HG02623 (cell line): ENCODE data around the gene PSPN.

Source experiments
- ATAC-seq: cut with Tn5 transposase; IDR thresholded peaks from one replicate; pipeline ENCODE4 v1.9.1; 2021; ENCODE audit warnings: moderate library complexity; ENCODE audit not compliant: unreplicated experiment

PSPN gene, protein sequence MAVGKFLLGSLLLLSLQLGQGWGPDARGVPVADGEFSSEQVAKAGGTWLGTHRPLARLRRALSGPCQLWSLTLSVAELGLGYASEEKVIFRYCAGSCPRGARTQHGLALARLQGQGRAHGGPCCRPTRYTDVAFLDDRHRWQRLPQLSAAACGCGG

DNA sequence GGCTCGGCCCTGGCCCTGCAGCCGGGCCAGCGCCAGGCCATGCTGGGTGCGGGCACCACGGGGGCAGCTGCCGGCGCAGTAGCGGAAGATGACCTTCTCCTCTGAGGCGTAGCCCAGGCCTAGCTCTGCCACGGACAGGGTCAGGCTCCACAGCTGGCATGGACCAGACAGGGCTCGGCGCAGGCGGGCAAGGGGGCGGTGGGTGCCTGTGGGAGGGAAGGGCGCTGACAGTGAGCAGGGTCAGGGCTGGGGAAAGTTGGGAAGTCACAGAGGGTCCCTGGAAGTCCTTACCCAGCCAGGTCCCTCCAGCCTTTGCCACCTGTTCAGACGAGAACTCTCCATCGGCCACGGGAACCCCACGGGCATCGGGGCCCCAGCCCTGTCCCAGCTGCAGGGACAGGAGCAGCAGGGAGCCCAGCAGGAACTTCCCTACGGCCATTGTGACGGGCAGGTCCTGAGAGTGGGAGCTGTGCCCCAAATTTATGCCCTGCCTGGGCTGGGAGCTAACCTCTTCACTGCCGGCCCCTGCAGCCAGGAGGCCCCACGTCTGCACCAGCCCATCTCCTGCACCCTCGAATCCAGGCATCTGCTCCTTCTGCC is at the start of gene PSPN:
Gene PSPN, minus strand, starts transcription at position 523 of the 600 bp plus-strand sequence. Its CDS starts 84 bp downstream, at position 439.
- no peak for ATAC-seq

DNA sequence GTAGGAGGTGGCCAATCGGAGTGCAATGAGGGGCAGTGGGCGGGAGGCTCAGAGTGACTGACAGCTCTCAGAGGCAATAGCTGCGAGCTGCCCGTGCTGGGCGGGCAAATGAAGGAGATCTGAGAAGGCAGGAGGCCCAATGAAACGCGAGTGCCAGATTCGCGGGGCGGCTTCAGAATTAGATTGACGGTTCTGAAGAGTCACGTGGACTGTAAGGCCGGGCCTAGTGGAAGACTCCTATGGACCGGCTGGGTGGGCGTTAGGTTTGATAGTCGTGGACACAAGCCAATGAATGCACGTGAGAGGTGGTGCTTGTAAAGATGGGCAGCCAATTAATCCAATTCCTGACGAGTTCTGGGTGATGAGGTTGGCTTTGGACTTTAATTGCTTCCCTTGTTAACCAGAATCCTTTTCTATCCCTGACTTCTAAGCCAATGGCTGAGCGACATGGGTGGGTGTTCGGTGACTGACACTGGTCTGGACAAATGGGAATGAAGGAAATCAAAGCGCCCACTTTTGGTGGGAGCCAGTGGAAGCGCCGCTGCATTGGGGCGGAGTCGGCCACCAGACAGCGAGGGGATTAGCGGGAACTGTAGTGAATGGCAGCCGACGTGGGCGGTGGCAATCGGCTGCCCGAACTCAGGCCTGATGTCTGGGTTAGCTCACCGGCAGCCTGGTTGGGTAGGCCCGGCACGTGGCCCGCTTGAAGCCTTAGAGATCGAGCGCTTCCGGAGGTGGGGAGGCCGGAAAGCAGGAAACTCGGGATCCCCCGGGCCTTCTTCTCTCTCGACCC is 49.4 kb upstream of the PSPN start:
- ATAC-seq: peak; percentile 84

DNA sequence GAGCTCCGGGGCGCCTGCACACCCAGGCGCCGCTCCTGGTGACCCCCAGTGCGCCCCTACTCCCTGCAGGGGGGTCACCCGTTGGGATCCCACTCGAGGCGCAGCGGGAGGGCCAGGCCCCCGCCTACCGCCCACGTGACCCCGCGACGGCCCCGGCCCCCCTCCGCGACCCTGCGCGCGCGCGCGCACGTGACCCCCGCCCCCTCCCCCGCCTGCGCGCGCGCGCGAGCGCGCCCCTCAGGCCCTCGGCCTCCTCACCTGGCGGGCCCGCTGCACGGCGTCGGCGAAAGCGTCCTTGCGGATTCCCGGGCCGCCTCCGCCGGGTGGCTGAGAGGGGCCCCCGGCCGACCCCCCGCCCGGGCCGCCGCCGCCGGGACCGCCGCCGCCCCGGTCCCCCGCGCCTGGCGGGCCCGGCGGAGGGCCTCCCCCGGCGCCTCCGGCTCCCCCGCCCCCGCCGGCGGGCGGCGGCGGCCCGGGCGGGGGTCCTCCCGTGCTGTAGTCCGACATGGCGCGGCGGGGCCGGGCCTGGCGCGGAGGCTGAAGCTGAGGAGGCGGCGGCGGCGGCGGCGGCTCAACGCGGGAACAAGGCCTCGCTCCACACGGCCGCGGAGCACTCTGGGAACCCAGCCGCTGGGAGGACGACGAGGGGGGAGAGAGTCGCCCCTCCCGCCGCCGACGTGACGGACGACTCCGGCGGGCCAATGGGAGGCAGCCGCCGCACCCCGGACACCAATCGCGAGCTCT is 48.6 kb upstream of the PSPN start, which contains the start of gene KHSRP:
Gene KHSRP, minus strand, starts transcription at position 617 of the 744 bp plus-strand sequence. Its CDS starts 110 bp downstream, at position 507.
- no peak for ATAC-seq

DNA sequence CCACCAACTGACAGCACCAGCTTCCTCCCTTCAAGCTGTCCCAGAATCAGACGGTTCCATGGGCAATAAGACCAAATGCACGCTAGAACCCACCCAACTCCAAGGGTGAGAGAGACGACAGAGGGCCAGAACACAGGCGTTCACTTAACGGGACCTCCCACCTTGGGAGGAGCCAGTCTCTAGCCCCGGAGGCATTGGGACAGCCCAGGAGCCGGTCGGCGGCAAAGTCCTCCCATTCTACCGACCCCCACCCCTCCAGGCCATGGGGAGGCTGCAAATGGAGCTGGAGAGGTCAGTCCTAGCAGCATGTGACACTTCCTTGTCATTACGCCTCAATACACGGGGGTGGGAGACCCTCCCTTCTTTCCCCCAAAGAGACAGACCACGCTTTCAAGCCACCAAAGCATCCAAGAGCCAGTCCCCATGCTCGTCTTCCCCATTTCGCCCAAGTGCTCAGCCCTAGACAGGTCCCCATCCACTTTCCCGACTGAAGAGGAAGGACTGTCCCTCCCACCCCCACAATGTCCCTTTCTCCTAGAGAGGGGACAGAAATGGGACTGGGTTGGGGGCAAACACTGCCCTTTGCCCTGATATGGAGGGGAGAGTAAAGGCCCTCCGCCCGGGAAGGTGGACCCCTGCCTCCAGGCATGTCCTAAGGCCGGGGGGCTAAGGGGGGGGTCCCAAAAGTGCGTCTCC is 47.9 kb upstream of the PSPN start:
- no peak for ATAC-seq

DNA sequence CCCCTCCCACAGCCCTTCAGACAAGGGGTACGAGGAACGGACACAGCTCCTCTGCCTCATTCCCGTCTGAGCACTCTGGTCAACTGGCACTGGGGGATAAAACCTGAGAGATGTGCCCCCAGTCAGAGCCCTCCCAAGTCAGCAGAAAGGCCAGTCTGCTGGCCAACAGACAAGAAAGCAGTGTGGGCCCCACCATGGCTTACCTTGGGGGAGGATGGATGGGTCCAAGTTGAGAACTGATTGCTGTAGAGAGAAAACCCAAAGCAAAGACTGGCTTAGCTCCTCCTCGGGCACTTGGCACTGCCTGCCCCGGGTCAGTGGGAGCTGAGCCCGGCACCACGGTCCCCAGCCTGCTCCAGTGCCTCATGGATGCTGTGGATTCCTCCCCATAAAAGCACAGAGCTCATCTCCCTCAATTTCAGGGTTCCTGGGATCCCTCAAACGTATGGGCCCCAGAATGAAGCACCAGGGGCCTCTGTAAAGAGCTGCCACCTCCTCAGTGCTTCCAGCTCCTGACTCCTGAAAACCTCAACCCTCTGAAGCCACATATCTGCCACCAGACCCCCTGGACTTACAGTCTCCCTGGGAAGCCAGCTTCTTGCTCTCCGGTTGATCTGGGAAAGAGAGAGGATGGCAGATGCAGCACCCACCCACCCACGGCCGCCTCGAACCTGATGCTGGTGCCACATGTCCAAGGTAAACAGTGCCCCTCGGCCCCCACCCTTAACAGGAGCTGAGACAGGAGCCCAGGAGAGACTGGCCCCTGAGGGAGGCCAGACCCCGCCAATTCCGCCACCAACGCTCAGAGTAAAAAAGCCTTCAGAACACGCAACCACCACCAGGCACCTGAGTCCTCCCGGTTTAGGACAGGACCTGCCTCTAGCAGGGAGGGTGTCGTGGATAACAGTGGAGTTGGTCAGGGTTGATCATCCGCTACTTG is 45.6 kb upstream of the PSPN start:
- no peak for ATAC-seq

DNA sequence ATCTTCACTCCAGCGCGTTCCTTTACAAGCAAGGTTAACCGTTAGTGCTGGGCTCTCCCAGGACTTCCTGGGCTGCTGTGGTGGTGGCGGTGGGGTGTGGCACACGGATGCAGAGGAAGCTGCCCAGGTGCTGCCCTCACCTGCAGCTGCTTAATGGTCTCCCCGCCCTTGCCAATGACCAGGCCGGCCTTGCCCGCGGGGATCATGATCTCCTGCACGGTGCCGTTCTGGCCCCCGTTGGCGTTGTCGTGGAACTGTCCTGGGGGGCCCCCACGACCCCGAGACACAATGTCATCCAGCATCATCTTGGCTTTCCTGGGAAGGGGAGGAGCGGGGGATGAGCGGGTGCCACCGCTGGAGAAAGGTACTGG is 42.8 kb upstream of the PSPN start:
- no peak for ATAC-seq

DNA sequence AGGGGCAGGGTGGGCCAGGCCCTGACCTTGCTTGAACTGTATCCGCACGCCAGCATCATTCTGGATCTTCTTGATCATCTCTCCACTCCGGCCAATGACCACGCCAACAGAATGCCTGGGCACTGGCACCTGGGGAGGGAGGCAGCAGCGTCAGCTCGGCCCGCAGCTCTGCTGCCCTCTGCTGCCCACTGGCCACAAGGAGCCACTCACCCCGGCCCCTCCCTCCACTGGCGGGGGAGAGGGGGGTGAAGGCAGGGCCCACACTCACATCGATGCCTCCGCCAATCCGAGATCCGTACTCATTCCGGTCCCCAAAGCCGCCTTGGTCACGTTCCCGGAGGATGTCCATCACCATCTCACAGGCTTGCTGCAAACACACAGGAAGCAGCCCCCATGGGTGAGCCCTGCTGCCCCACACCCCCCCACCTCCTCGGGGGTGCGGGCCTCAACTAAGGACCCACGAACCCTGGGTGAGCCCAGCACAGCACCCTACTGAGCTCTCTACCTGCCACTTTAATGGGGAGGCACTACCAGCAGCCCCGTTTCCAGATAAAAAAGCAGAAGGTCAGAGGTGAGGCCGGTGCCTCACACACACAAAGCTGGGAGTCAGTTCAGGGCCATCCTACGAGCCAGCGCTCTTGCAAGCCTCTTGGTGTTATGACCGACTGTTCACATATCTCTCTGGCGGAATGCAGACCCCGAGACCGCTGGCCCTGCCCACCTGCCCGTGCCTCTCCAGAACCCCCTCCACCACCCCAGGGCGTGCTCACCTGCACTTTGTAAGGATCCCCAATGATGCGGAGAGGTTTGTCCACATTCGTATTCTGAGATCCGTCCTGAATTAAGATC is 42.2 kb upstream of the PSPN start:
- ATAC-seq: no peak

DNA sequence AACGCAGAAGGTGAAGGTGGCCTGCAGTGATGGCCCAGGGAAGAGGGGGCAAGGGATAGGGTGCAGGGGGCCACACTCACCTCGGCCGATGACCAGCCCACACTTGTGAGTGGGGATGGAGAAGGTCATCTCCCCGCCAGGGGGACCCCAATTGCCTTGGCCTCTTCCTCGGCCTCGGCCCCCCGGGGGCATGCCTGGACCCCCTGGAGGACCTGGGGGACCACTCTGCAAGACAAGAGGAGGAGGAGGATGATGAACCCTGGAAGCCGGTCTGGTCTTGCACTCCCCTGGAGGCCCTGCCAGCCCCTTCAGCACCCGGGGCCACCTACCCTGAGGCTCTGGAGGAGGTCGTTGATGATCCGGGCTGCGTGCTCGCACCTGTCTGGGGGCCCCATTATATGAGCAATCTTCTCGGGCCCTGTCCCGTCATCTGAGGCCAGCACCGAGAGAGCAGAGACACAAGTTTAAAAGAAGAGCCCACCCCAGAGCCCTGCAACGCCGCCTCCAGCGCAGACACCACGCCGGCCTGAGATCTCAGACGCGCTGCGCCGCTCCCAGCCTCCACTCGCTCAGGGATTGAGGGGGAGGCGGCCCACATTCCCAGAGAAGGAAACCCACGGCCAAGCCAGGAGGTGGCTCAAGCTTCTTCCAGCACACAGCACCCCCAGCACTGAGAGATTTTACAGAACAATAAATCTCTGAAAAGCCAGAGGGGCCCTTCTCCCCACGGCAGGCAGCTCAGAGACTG is 41.1 kb upstream of the PSPN start:
- ATAC-seq: no peak

DNA sequence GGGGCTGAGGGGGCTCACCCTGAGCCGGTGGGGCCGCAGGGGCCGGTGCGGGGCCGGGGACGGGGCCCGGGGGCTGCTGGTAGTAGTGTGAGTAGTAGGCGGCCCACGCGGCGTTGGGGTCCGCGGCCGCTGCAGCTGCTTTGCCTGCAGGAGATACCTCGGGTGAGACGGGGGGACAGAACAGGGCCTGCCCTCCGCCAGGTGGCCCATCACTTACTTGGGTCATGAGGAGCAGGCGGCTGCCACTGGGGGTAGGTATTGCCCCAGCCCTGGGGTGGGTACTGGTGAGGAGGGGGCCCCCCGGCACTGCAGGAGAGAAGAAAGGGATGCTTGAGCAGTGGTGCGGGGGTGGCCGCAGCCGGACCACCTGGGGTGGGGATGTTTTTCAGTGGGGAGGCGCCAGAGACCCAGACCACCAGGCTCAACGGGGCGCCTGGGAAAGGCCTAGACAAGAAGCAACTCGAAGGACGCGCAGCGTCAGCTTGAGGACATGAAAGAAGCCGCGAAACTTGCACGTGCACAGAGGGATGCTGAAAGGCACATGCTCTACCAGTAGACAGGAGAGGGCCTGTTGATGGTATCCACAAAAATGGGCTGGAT is 40.0 kb upstream of the PSPN start:
- ATAC-seq: no peak

DNA sequence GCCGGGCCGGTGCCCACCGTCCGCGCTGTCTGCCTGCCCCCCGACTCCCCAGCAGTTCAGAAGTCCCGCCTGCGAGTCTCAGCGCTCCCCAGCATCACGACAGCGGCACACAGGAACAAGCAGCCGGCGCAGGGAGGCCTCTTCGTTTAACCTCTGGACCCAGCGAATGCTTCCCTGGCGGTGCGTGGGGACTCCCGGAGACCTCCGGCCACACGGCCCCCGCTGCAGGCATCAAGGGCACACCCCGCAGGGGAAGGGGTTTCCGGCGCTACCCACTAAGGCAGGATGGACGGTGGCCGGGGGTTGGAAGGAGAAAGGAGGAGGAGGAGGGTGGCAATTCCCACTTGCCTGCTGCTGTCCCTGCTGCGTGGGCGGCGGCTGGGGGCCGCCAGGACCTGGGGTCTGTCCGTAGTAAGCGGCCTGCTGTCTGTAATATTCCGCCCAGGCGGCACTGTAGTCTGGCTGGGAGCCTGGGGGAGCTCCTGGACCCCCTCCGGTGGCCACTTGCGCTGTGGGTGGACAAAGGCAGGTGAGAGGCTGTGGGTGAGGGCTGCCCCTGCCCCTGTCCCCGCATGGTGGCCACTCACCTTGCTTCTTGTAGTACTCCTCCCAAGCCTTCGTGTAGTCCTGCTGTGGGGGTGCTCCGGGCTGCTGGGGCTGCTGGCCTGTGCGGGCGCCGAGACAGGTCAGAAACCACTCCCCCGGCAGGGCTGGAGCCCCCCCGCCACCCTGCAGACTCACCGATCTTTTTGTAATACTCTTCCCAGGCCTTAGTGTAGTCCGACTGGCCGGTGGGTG is 39.3 kb upstream of the PSPN start:
- no peak for ATAC-seq

DNA sequence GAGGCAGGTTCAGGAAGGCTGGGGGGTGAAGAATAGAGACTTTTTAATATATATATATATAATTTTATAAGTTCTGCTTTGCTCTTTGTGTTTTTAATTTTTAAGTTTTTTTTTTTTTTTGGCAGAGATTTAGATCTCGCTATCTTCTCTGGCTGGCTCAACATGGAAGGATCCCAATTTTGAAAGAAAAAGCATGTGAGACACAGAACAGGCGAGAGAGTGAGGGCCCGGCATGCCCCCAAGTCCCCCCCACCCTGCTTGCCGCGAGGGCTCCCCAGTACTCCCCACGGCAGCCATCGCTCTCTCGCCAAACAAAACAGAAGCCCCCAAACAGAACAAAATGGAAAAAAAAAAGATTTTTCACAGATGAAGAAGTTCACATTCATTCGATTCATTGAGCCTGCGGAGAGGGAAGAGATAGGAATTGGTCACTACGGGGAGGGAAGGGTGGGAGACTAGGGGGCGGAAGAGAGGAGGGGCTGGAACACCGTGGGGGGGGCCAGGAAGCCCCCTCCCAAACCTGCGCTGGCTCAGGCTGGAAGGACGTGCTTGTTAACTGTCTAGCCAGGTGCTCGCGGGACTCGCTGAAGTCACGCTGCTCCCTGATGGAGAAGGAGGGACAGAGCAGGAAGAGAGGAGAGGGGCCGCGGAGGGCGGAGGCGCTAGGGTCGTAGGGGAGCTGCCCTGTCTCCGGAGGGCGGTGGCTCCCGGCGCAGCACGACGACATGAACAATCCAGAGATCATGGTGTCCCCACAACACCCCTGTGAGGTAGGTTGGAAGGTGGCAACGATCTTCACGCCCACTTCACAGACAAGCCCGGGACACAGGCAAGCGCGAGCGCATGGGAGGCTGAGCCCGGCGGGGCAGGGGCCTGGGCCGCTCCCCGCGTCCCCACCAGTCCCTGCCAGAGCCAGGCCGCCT is 38.2 kb upstream of the PSPN start:
- ATAC-seq: no peak

DNA sequence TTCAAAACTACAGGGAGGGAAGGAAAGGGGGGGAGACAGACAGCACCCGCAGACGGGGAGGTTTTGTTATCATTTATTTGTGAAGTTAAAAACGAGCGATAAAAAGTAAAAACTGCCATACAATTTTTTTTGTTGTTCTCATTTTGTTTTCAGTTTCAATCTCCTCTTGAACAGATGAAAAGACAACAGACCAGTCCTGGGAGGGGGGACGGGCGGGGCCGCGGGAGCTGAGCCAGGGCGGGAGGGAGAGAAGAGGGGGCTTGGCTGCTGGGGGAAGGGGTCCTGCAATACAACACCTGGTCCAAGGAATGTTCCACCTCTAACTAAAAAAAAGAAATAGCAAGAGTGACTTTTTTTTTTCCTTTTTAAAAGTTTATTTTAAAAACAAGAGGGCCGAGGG is 37.6 kb upstream of the PSPN start:
- no peak for ATAC-seq

DNA sequence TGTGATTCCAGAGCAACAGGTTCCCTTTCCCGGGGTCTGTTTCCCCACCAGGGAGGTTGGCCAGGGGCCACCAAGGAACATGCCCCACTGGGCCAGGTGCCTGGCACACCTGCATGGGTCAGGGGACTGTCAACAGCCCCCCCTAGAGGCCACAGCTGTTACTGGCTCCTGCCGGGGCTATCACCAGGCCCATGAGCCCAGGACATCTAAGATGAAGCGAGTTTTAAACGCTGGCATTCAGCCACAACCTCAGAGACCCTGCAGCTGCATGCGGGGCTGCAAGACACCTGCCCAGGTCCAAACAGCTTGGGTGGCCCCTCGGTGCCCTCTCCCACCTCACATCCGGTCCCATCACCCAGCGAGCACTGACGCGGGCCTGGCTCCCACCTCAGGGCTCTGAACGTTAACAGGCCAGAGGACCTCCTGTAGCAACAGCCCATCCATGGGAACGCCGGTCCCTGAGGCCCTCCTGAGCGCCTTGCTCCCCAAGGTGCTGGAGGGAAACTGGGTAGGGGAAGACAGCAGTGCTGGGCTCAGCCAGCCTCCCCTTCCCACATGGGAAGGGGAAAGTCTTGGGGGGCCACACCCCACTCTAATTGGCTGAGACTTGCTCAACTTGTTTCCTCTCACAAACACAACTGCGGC is 36.8 kb upstream of the PSPN start:
- ATAC-seq: no peak

DNA sequence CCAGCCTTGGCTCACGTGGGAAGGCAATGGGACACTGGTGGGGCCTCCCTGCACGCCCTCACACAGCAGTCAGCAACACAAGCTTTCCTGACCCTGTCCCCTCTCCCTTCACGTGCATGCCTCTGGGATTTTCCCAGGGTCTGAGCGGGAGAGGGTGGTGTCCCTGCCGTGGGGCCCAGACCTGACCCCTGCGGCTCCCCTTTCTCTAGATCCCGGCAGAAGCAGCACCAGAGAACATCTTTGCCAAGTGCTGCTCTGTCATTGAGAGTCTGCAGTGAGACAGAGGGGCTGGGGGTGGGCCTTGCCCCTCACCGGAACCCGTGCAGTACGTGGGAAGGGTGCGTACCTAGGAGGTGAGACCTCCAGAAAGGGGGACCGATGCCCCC is 36.3 kb upstream of the PSPN start:
- ATAC-seq: no peak

DNA sequence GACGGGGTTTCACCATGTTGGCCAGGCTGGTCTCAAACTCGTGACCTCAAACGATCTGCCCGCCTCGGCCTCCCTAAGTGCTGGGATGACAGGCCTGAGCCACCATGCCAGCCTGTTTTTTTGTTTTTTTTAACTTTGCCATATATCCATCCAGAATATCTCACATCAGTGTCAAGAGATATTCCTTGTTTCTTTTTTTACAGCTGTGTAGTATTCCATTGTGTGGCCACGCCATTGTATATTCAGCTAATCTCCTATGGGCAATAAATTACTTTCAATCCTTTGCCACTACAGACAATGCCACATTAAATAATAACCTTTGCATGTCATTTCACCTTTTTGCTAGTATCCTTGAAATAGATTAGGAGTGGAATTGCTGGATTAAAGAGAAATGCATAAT is 33.6 kb upstream of the PSPN start:
- no peak for ATAC-seq

DNA sequence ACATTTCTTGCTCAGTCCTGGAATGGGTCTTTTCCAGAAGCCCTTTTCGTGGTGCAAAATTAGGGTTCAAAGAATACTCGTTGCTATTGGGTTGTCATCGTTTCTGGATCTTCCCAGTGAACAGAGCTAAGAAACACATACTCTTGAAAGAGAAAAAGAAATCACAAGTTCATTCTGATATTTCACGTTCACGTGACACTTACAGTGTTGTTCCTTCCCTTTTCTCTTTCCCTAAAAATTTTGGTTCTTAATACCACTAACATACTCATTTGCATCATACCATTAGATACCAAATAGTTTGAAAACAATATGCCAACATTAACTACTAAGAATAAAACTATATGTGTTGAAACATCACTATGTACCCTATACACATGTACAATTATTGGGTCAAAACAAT is 30.7 kb upstream of the PSPN start:
- ATAC-seq: no peak
